GM18526 (cell line): ENCODE results near the gene UBE2V1.

ENCODE experiments used
- POLR2A ChIP-seq: IDR thresholded peaks from 3 replicates; pipeline ENCODE4 v1.6.1; 2011; ENCODE audit not compliant: insufficient read length; ENCODE audit errors: extremely low read depth

The UBE2V1 gene

DNA sequence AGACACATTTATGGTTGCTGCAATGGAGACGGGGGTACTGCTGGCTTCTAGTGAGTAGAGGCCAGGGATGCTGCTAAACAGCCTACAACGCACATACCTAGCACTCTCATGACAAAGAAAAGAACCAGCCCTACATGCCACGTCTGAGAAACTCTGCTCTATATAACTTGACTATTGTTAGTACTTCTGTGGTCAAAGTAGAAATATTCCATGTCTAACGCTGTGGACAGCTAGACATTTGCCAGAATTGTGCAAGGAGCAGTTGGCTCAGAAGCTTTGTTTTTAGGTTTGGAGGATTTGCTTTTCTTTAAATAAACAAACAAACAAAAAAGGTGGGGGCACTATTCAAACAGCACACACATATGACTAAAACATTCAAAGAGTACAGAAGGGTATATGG, 20.5 kb downstream of the UBE2V1 start:
- no peak for TF ChIP-seq POLR2A

GRCh38 chr20:50089787-50090177, 23.2 kb downstream of the UBE2V1 start:
- TF ChIP-seq POLR2A = no peak

GRCh38 chr20:50089140-50089786, 23.7 kb downstream of the UBE2V1 start:
- TF ChIP-seq POLR2A = no peak

- TF ChIP-seq POLR2A = no peak
Observed at GRCh38 chr20:50088022-50088421, 24.9 kb downstream of the UBE2V1 start.

GRCh38 chr20:50085481-50086365, 27.2 kb downstream of the UBE2V1 start:
- no peak for TF ChIP-seq POLR2A

GRCh38 chr20:50085146-50085480, 27.8 kb downstream of the UBE2V1 start:
- no peak for TF ChIP-seq POLR2A

DNA sequence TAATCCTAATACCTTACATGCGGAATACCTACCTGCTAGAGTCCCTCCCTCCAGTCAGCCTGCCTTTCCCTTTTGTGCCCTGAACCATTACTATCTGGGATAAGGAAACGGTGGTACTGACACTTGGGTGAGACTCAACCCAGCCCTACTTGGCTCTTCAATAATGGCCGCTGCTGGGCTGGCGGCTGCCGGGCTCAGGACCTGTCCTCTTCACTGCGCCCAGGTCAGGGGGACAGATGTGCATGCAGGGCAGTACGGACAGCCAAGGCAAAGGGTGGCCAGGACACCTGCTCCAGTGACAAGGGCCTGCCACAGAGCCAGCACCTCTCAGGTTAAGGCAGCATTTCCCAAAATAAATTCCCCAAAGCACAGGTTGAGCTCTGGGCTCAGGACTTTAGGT, 29.9 kb downstream of the UBE2V1 start:
- no peak for TF ChIP-seq POLR2A

- TF ChIP-seq POLR2A = no peak
Observed at GRCh38 chr20:50077818-50078601, 34.9 kb downstream of the UBE2V1 start.

GRCh38 chr20:50073500-50073899, 39.5 kb downstream of the UBE2V1 start:
- TF ChIP-seq POLR2A = no peak

DNA sequence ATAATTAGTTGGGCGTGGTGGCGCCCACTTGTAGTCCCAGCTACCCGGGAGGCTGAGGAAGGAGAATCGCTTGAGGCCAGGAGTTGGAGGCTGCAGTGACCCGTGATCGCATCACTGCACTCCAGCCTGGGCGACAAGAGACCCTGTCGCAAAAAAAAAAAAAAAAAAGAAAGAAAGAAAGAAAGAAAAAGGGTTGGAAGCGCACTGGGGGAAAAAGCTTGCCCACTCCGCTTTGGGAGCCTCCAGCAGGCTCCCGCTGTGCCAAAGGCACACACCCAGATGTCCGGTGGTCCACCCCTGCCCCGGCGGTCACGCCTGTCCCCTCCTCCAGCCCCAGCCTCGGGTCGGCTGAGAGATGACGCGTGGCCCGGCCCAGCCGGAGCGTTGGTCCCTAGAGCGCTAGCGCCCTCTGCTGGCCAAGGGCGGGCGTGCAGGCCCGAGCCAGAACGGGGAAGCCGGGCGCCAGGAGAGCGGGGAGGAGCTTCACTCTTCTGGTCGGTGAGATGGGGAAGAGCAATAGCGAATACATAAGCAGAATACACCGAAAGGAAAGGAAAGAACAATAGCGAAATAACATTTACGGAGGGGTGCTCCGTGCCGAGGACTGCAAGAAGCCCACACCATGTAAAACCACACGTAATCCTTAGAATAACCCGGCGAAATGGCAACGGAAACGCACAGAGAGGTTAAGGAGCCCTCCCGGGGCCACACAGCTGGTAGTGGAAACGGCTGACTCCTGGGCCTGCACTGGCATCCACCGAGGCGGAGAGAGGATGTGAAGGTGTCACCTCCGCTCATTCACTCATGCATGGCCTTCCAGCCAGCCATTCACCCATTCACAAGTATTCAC, 41.7 kb downstream of the UBE2V1 start:
- TF ChIP-seq POLR2A = no peak

- TF ChIP-seq POLR2A = no peak
Observed at GRCh38 chr20:50070361-50070760, 42.6 kb downstream of the UBE2V1 start.

GRCh38 chr20:50068041-50068651, 44.8 kb downstream of the UBE2V1 start:
- TF ChIP-seq POLR2A = no peak

DNA sequence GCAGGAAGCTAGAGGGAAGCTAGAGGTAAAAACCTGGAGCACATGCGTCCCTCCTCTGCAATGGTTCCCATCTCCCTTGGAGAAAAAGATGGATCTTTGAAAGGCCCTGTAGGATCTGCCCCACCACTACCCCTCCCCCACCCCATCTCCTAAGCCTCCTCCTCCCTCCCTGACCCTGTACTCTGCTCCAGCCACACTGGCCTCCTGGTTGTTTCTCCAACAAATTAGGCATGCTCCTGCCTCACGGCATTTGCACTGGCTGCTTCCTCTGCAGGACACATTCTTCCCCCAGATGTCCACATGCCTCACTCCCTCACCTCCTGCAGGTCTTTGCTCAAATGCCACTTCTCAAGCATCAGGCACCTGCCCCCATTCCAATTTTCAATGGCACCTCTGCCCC, 45.5 kb downstream of the UBE2V1 start:
- no peak for TF ChIP-seq POLR2A

DNA sequence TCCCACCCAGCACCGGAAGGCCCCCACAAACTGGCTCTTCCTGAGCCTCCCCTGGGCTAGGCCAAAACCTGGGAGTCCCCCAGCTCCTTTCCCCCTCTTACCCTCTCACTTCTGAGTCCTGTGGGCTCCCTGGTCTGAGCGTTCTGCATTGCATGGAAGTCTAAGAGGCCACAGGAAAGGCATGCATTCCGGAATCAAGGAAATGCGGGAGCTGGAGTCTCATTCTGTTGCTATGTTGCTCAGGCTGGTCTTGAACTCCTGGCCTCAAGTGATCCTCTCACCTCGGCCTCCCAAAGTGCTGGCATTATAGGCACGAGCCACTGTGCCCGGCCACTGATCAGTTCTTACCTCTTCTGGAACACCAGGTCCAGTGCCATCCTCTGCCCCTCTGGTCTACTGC, 45.9 kb downstream of the UBE2V1 start:
- no peak for TF ChIP-seq POLR2A
